MCF 10A (cell line): ENCODE results near the gene EHMT1. TPM values are rescaled to one million over a fixed set of nuclear protein-coding genes. Genes with fewer than 3 reads are reported as not detected.

Experiments used
- BruUV-seq: library from RNA; stranded (reverse); fragments of 400-500 nt; replicated peaks from 2 replicates; lab custom pipeline; 2021; lab: Mats Ljungman, UMichigan
- CTCF ChIA-PET: fragments of 300-600 bp; sonication (Branson Sonifier 250); formaldehyde crosslinking; extraction: SDS; loops from one replicate; lab custom pipeline; 2021; ENCODE audit warnings: antibody characterized with exemption, inconsistent platforms; lab: Yijun Ruan, JAX
- POLR2A ChIA-PET: fragments of 300-600, 350-650 bp; sonication (Branson Sonifier 250); formaldehyde crosslinking; extraction: SDS; loops from one replicate; lab custom pipeline; 2020; ENCODE audit warnings: antibody characterized with exemption, inconsistent platforms; lab: Yijun Ruan, JAX
- DNase-seq: peaks from one replicate; pipeline ENCODE4 v3.0.0-alpha.2; 2018; ENCODE audit not compliant: unreplicated experiment
- H3K27ac Mint-ChIP-seq: one replicate; pipeline ENCODE4 v1.8.0; 2022; ENCODE audit warnings: mild to moderate bottlenecking, low read depth, mixed read lengths; ENCODE audit not compliant: unreplicated experiment
- H3K27me3 Mint-ChIP-seq: one replicate; pipeline ENCODE4 v1.8.0; 2022; ENCODE audit warnings: mixed read lengths; ENCODE audit not compliant: insufficient read depth, unreplicated experiment
- H3K36me3 Mint-ChIP-seq: one replicate; pipeline ENCODE4 v1.8.0; 2022; ENCODE audit warnings: mild to moderate bottlenecking, moderate library complexity, mixed read lengths; ENCODE audit not compliant: insufficient read depth, unreplicated experiment
- H3K4me1 Mint-ChIP-seq: one replicate; pipeline ENCODE4 v1.8.0; 2022; ENCODE audit warnings: mixed read lengths; ENCODE audit not compliant: insufficient read depth, unreplicated experiment
- H3K4me3 Mint-ChIP-seq: one replicate; pipeline ENCODE4 v1.8.0; 2022; ENCODE audit warnings: mild to moderate bottlenecking, moderate library complexity, mixed read lengths; ENCODE audit not compliant: unreplicated experiment
- H3K9me3 Mint-ChIP-seq: one replicate; pipeline ENCODE4 v1.8.0; 2022; ENCODE audit warnings: mixed read lengths; ENCODE audit not compliant: unreplicated experiment
- intact Hi-C: fragments of 100-400 bp; cut with micrococcal nuclease; formaldehyde crosslinking; loops from 2 replicates; pipeline ENCODE4 v1.14.1; 2022
- total RNA-seq: library from RNA; stranded (reverse); gene quantifications from 2 replicates; pipeline ENCODE4 v1.2.3, GENCODE V29; 2022
- TF ChIP-seq, protein P1 (sequence below): fragments of 200-600 bp; IDR thresholded peaks from one replicate; pipeline ENCODE4 v1.8.0; 2022; ENCODE audit warnings: antibody characterized with exemption, mild to moderate bottlenecking; ENCODE audit not compliant: unreplicated experiment

The EHMT1 gene
- total RNA-seq, 1 experiment from 2014 or later = 79.7 TPM

DNA sequence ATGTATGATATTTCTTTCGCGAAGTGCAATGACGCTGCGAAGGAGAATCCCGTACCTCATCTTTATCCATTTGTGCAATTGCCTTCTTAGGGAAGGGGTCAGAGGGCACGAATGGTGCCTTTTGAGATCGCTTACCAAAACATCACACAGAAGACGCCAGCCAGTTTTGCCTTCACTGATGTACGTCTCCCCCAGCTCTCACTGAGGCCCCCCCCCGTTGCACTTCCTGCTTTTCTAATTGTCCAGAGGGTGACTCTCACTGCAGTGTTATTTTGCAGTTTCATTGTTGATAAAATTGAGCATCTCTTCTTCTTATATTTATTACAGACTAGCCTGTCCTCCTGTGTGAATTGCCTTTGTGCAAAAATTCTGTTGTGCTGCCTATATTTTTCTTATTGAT lies 219.8 kb downstream of the EHMT1 start:
- Mint-ChIP-seq H3K36me3 (peaks cover 34% of the 10 kb centered on the region), H3K27ac (no peak overlapping the region), H3K4me3 (no peak overlapping the region), H3K27me3 (no peaks in the 10 kb centered on the region), H3K4me1 (no peaks in the 10 kb centered on the region), H3K9me3 (no peaks in the 10 kb centered on the region)
- no TSS peak for BruUV-seq
- intact Hi-C loops = no loop called here
- CTCF ChIA-PET = no interaction called here
- TF ChIP-seq, protein P1, sequence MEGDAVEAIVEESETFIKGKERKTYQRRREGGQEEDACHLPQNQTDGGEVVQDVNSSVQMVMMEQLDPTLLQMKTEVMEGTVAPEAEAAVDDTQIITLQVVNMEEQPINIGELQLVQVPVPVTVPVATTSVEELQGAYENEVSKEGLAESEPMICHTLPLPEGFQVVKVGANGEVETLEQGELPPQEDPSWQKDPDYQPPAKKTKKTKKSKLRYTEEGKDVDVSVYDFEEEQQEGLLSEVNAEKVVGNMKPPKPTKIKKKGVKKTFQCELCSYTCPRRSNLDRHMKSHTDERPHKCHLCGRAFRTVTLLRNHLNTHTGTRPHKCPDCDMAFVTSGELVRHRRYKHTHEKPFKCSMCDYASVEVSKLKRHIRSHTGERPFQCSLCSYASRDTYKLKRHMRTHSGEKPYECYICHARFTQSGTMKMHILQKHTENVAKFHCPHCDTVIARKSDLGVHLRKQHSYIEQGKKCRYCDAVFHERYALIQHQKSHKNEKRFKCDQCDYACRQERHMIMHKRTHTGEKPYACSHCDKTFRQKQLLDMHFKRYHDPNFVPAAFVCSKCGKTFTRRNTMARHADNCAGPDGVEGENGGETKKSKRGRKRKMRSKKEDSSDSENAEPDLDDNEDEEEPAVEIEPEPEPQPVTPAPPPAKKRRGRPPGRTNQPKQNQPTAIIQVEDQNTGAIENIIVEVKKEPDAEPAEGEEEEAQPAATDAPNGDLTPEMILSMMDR = no peak
- POLR2A ChIA-PET = no interaction called here
- no peak for DNase-seq

DNA sequence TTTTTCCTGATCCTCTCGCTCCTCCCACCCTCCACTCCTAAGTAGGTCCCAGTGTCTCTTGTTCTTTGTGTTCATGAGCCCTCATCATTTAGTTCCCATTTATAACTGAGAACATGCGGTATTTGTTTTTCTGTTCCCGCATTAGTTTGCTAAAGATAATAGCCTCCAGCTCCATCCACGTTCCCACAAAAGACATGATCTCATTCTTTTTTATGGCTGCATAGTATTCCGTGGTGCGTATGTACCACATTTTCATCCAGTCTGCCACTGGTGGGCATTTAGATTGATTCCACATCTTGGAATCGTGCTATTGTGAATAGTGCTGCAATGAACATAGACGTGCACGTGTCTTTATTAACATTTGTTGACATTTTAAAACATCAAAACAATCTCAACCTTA lies 224.6 kb downstream of the EHMT1 start:
- Mint-ChIP-seq H3K9me3 (no peaks in the 10 kb centered on the region), H3K4me3 (no peak overlapping the region), H3K4me1 (no peaks in the 10 kb centered on the region), H3K27me3 (no peaks in the 10 kb centered on the region), H3K36me3 (no peaks in the 10 kb centered on the region), H3K27ac (no peak overlapping the region)
- DNase-seq = no peak
- POLR2A ChIA-PET = no interaction called here
- CTCF ChIA-PET = no interaction called here
- BruUV-seq = no TSS peak
- intact Hi-C loops = no loop called here
- TF ChIP-seq, protein P1 = no peak

DNA sequence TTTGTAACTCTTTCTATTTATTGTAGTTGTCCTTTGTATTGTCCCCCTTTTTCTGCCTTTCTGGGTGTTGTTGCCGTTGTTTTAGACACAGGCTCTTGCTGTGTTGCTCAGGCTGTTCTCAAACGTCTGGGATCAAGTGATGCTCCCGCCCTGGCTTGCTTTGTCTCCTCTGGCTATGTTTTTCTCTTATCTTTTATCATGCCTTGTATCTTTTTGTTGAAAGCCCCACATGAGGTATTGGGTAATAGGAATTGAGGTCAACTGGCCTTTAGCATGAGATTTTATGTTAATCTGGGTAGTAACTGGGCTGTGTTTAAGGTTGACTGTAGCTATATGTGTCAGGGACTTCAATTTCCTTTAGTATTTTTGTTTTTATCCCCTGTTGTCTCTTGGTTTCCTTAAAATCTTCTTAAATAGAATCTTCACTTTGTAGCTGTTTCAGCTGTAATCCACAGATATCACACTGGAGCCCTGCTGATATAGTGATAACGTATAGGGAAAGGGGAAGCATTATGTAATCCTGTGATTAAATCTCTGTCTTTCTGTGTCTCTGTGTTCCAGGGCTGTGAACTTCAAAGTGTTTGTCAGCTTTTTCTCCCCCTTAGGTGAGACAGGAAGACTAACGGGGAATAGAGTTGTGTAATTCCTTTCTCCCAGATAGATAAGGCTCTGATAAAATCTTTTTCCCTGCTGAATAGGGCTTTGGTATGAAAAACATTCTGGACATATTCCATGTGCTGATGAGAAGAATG lies 232.9 kb downstream of the EHMT1 start:
- TF ChIP-seq, protein P1 = no peak
- ChIA-PET CTCF (no interaction called here), POLR2A (no interaction called here)
- H3K36me3 Mint-ChIP-seq = no peaks in the 10 kb centered on the region
- H3K9me3 Mint-ChIP-seq = peaks cover 16% of the 10 kb centered on the region
- H3K4me1 Mint-ChIP-seq = no peaks in the 10 kb centered on the region
- H3K27me3 Mint-ChIP-seq = peaks cover 12% of the 10 kb centered on the region
- H3K4me3 Mint-ChIP-seq = no peak overlapping the region
- intact Hi-C loops = no loop called here
- H3K27ac Mint-ChIP-seq = no peak overlapping the region
- DNase-seq = no peak
- no TSS peak for BruUV-seq

DNA sequence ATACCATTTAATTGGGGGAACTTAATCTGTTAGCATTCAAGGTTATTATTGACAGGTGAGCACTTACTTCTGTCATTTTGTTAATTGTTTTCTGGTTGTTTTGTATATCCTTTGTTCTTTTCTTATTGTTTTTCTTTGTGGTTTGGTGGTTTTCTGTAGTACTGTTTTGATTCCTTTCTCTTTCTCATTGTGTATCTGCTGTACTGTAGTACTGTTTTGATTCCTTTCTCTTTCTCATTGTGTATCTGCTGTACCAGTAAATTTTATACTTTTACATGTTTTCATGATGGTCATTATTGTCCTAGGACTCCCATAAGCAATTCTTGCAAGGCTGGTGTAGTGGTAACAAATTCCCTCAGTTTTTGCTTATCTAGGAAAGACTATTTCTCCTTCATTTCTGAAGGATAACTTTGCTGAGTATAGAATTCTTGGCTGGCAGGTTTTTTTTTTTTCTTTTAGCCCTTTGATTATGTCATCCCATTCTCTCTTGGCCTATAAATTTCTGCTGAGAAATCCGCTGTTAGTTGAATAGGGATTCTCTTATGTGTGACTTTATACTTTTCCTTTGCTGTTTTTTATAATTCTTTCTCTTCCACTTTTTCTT lies 234.7 kb downstream of the EHMT1 start:
- CTCF ChIA-PET = no interaction called here
- no peaks in the 10 kb centered on the region for H3K4me1 Mint-ChIP-seq
- intact Hi-C loops = no loop called here
- BruUV-seq = no TSS peak
- H3K27me3 Mint-ChIP-seq = peaks cover 12% of the 10 kb centered on the region
- POLR2A ChIA-PET = no interaction called here
- H3K4me3 Mint-ChIP-seq = no peak overlapping the region
- DNase-seq = no peak
- no peak overlapping the region for H3K27ac Mint-ChIP-seq
- no peaks in the 10 kb centered on the region for H3K36me3 Mint-ChIP-seq
- TF ChIP-seq, protein P1 = no peak
- H3K9me3 Mint-ChIP-seq = peaks cover 16% of the 10 kb centered on the region
